Activated effector memory CD4-positive, alpha-beta T cell treated with Interleukin-2 at 50 U/mL for 16 hours (primary cell): ENCODE measurements around the gene VPS18.

Experiments
- DNase-seq: peaks from one replicate; pipeline ENCODE4 v3.0.0-alpha.2; 2020

The VPS18 gene

DNA sequence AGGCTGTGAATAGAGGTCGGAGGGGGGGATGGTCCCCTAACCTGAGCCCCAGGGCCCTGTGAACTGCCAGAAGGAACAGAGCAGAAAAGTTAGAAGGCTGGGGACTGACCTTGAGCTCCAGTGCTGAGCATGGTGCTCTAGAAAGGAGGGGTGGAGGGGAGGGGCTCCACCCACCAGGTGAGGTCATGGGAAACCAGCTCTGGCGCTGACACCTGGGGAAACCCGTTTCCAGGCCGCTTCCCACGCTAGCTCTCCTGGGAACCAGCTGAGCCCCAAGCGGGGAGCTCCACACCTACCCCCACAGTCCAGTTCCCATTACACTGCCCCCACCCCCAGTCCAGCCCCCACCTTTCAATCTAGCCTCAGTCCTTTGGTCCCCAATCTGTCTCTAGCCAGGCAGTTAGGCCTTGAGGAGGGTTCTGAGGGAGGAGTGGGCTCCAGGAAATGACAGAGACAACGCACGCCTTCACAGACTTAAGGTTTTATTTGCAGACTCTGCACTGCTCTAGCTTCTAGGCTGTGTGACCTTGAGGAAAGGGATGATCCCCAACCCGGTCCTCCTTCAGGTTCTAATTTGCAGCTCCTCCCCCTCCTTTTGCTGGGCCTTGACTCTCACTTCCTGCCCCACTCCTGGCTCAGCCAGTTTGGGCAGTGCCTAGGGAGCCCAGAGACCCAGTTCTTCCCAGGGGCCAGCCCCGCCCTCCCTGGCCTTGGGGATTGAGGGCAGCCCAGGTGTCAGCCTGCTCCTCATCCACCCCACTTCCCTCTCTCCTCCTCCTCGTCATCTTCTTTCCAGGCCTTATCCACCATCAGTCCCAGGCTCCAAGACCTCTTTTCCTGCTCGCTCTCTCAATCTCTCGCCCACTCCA, 22.3 kb upstream of the VPS18 start:
- no peak for DNase-seq

GRCh38 chr15:40872791-40873693, 21.2 kb upstream of the VPS18 start:
- DNase-seq: no peak

- DNase-seq: peak; percentile 34
Measured at GRCh38 chr15:40873694-40874561, 20.3 kb upstream of the VPS18 start, which contains the start of gene RHOV. Gene RHOV, minus strand, starts transcription at chr15:40874234. Its CDS starts 95 bp downstream, at chr15:40874139.

- no peak for DNase-seq
Measured at GRCh38 chr15:40875991-40876730, 18.1 kb upstream of the VPS18 start.

- DNase-seq: no peak
Measured at GRCh38 chr15:40877694-40878093, 16.6 kb upstream of the VPS18 start.

DNA sequence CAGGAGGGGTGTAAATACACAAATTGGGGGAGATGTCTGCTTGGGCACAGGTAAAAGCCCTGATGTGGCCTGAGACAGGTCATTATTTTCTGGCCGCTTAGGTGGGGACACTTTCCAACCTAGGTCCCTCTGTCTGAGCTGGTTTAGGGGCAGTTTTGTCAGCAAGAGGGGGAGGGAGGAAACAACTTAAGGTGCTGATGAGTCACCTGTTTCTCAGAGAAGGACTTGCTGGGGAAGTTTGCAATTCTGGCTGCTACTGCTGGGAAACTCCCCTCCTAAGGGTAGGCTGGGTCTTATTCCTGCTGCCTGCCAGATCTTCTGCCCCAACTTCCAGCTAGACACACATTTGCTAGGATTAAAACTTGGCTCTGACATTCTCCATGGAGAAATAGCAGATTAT, 15.5 kb upstream of the VPS18 start:
- no peak for DNase-seq

DNA sequence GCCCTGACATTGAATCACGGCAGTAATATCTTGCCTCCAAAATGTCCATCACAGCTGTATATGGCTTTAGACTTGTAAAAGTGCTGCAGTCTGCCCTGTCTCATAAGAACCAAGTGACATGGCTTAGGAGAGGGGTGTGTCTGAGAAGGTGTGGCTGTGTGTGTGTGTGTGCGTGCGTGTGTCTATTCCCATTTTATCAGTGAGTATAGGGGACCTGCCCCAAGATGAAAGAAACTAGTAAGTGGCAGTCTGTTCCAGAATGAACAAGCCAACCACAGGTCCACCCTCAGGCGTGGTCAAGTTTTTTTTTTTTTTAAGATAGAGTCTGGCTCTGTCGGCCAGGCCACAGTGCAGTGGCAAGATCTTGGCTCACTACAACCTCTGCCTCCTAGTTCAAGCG, 14.6 kb upstream of the VPS18 start:
- DNase-seq: no peak

- no peak for DNase-seq
Measured at GRCh38 chr15:40881351-40881750, 12.9 kb upstream of the VPS18 start.

- DNase-seq: no peak
Measured at GRCh38 chr15:40886586-40886985, 7.7 kb upstream of the VPS18 start.

- no peak for DNase-seq
Measured at GRCh38 chr15:40889112-40889511, 5.1 kb upstream of the VPS18 start.

GRCh38 chr15:40891138-40891537, 3.1 kb upstream of the VPS18 start:
- DNase-seq: no peak

- DNase-seq: no peak
Measured at GRCh38 chr15:40891810-40892446, 2.3 kb upstream of the VPS18 start.

DNA sequence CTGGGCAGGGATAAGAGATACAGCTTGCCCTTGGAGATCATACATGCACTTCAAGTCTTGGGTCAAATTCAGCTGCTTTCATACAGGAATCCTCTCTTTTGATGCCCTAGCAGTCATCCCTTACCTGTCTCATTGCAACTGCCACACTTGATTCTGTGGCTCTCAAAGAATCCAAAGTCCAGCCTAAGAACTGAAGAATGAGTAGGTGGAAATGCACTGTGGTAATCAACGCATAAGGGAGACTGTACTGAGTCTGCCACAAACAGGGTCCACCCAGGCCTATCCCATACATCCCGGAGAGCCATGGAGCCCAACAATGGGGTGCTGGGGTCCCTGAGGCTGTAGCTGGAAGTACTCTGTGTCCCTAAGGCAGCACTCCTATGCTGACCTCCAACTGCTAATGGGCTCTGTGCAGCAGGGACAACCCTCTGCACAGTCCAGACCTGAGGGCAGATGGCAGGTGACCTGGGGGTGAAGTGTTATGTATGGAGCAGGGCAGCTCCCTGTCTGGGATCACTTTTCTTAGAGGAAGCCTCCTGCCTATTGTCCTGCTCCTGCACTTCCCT, 1.7 kb upstream of the VPS18 start:
- DNase-seq: no peak

GRCh38 chr15:40893019-40893670, 1.1 kb upstream of the VPS18 start:
- DNase-seq: no peak

- DNase-seq: peak; percentile 38
Measured at GRCh38 chr15:40894681-40895448, 615 bp downstream of the VPS18 start.

DNA sequence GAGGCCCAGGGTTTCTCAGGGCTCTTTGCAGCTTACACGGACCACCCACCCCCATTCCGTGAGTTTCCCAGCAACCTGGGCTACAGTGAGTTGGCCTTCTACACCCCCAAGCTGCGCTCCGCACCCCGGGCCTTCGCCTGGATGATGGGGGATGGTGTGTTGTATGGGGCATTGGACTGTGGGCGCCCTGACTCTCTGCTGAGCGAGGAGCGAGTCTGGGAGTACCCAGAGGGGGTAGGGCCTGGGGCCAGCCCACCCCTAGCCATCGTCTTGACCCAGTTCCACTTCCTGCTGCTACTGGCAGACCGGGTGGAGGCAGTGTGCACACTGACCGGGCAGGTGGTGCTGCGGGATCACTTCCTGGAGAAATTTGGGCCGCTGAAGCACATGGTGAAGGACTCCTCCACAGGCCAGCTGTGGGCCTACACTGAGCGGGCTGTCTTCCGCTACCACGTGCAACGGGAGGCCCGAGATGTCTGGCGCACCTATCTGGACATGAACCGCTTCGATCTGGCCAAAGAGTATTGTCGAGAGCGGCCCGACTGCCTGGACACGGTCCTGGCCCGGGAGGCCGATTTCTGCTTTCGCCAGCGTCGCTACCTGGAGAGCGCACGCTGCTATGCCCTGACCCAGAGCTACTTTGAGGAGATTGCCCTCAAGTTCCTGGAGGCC, 5.4 kb downstream of the VPS18 start:
- no peak for DNase-seq

- no peak for DNase-seq
Measured at GRCh38 chr15:40900256-40901052, 6.2 kb downstream of the VPS18 start.

DNA sequence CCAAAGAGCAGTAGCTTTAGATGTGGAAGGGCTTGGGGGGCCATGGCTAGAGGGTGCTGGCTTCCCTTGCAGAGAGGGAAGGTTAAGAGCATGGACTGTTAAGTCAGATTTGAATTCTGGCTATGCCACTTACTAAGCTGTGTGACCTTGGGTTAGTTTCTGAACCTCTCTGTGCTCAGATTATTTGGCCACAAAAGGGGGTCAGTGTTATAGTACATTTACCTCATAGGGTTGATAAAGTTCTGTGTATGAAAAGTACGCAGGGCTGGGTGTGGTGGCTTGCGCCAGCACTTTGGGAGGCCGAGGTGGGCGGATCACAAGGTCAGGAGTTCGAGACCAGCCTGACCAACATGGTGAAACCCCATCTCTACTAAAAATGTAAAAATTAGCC, 6.8 kb downstream of the VPS18 start:
- DNase-seq: no peak
